ENCODE results near the gene PARD3B. TPM values are rescaled to one million over a fixed set of nuclear protein-coding genes. Genes with fewer than 3 reads are reported as not detected.

PARD3B gene
- total RNA-seq, 1 experiment from 2014 or later: 7.6 TPM

GRCh38 chr2:204876311-204876710 is 331.0 kb downstream of the PARD3B start:
- ChIA-PET POLR2A (ENCODE audit: low non-redundant PET) (no interaction called here), CTCF (no interaction called here)
- no peak overlapping the region for H3K4me3 ChIP-seq (ENCODE audit: low read depth, low read length, poor library complexity, severe bottlenecking)
- DNase-seq (ENCODE audit: low spot score): no peak
- H3K9me3 ChIP-seq (ENCODE audit: low read depth, low read length, poor library complexity, severe bottlenecking): no peaks in the 10 kb centered on the region
- H3K27ac ChIP-seq (ENCODE audit: low read depth, low read length, poor library complexity, severe bottlenecking): no peak overlapping the region
- TF ChIP-seq EZH2 (IDR thresholded peaks at IDR 0.05; ENCODE audit: borderline replicate concordance, low read depth, low read length, poor library complexity, severe bottlenecking) (no peak), CTCF (conservative IDR thresholded peaks at IDR 0.05; ENCODE audit: low read depth, low read length) (no peak)
- BruUV-seq (replicated peaks): no TSS peak
- intact Hi-C loops (cut with micrococcal nuclease; ENCODE audit: unreplicated experiment): loop anchor here (10.0 kb wide), 1 partner anchor 612 kb away; no protein-coding TSS in a partner anchor
- H3K36me3 ChIP-seq (ENCODE audit: insufficient read depth, low read length, poor library complexity, severe bottlenecking): no peaks in the 10 kb centered on the region
- no peaks in the 10 kb centered on the region for H3K27me3 ChIP-seq (replicated peaks; ENCODE audit: insufficient read depth, low read depth, low read length, poor library complexity)
- no peaks in the 10 kb centered on the region for H3K4me1 ChIP-seq (ENCODE audit: insufficient read depth, low read length, poor library complexity, severe bottlenecking)

GRCh38 chr2:204877691-204878090 is 332.4 kb downstream of the PARD3B start:
- no TSS peak for BruUV-seq (replicated peaks)
- intact Hi-C loops (cut with micrococcal nuclease; ENCODE audit: unreplicated experiment): loop anchor here (10.0 kb wide), 1 partner anchor 613 kb away; no protein-coding TSS in a partner anchor
- Histone ChIP-seq H3K27ac (ENCODE audit: low read depth, low read length, poor library complexity, severe bottlenecking) (no peak overlapping the region), H3K4me1 (ENCODE audit: insufficient read depth, low read length, poor library complexity, severe bottlenecking) (no peaks in the 10 kb centered on the region), H3K9me3 (ENCODE audit: low read depth, low read length, poor library complexity, severe bottlenecking) (no peaks in the 10 kb centered on the region), H3K4me3 (ENCODE audit: low read depth, low read length, poor library complexity, severe bottlenecking) (no peak overlapping the region), H3K27me3 (replicated peaks; ENCODE audit: insufficient read depth, low read depth, low read length, poor library complexity) (no peaks in the 10 kb centered on the region), H3K36me3 (ENCODE audit: insufficient read depth, low read length, poor library complexity, severe bottlenecking) (no peaks in the 10 kb centered on the region)
- DNase-seq (ENCODE audit: low spot score): no peak
- CTCF ChIA-PET: no interaction called here
- TF ChIP-seq CTCF (conservative IDR thresholded peaks at IDR 0.05; ENCODE audit: low read depth, low read length) (no peak), EZH2 (IDR thresholded peaks at IDR 0.05; ENCODE audit: borderline replicate concordance, low read depth, low read length, poor library complexity, severe bottlenecking) (no peak)
- POLR2A ChIA-PET (ENCODE audit: low non-redundant PET): no interaction called here

GRCh38 chr2:204880928-204881327 is 335.7 kb downstream of the PARD3B start:
- ChIA-PET CTCF (no interaction called here), POLR2A (ENCODE audit: low non-redundant PET) (no interaction called here)
- no peaks in the 10 kb centered on the region for H3K4me1 ChIP-seq (ENCODE audit: insufficient read depth, low read length, poor library complexity, severe bottlenecking)
- DNase-seq (ENCODE audit: low spot score): no peak
- H3K36me3 ChIP-seq (ENCODE audit: insufficient read depth, low read length, poor library complexity, severe bottlenecking): no peaks in the 10 kb centered on the region
- BruUV-seq (replicated peaks): no TSS peak
- H3K27me3 ChIP-seq (replicated peaks; ENCODE audit: insufficient read depth, low read depth, low read length, poor library complexity): no peaks in the 10 kb centered on the region
- no peak for TF ChIP-seq EZH2 (IDR thresholded peaks at IDR 0.05; ENCODE audit: borderline replicate concordance, low read depth, low read length, poor library complexity, severe bottlenecking)
- TF ChIP-seq CTCF (conservative IDR thresholded peaks at IDR 0.05; ENCODE audit: low read depth, low read length): no peak
- no peaks in the 10 kb centered on the region for H3K9me3 ChIP-seq (ENCODE audit: low read depth, low read length, poor library complexity, severe bottlenecking)
- no peak overlapping the region for H3K27ac ChIP-seq (ENCODE audit: low read depth, low read length, poor library complexity, severe bottlenecking)
- intact Hi-C loops (cut with micrococcal nuclease; ENCODE audit: unreplicated experiment): no loop called here
- H3K4me3 ChIP-seq (ENCODE audit: low read depth, low read length, poor library complexity, severe bottlenecking): no peak overlapping the region

Measured in A673 (cell line).